ENCODE data around the gene ANO2. TPM values are rescaled to one million over a fixed set of nuclear protein-coding genes. Genes with fewer than 3 reads are reported as not detected.
"Not testable (repeated sequence)": the region's sequence is repeated elsewhere in the genome, so short reads cannot be mapped to it uniquely, and the experiment has no call there.

The ANO2 gene
- total RNA-seq, 1 experiment from 2014 or later: not detected

- in situ Hi-C loops (cut with HindIII; ENCODE audit: low sequenced_read_pairs): no loop called here
- DNase-seq (ENCODE audit: low spot score): no peak
Observed at GRCh38 chr12:5716201-5716600, 228.9 kb downstream of the ANO2 start.

- in situ Hi-C loops (cut with HindIII; ENCODE audit: low sequenced_read_pairs): no loop called here
- DNase-seq (ENCODE audit: low spot score): no peak
Observed at GRCh38 chr12:5715021-5715420, 230.0 kb downstream of the ANO2 start.

GRCh38 chr12:5713599-5714081, 231.4 kb downstream of the ANO2 start:
- DNase-seq (ENCODE audit: low spot score): no peak

GRCh38 chr12:5710260-5710878, 234.7 kb downstream of the ANO2 start:
- in situ Hi-C loops (cut with HindIII; ENCODE audit: low sequenced_read_pairs): no loop called here
- no peak for DNase-seq (ENCODE audit: low spot score)

More at GRCh38 chr12:5713599-5714081, 231.4 kb downstream of the ANO2 start:
- in situ Hi-C loops (cut with HindIII; ENCODE audit: low sequenced_read_pairs): no loop called here

GRCh38 chr12:5708371-5708770, 236.7 kb downstream of the ANO2 start:
- no peak for DNase-seq (ENCODE audit: low spot score)
- in situ Hi-C loops (cut with HindIII; ENCODE audit: low sequenced_read_pairs): no loop called here

GRCh38 chr12:5706247-5706646, 238.8 kb downstream of the ANO2 start:
- no peak for DNase-seq (ENCODE audit: low spot score)
- in situ Hi-C loops (cut with HindIII; ENCODE audit: low sequenced_read_pairs): no loop called here

GRCh38 chr12:5705791-5706190, 239.3 kb downstream of the ANO2 start:
- no peak for DNase-seq (ENCODE audit: low spot score)
- in situ Hi-C loops (cut with HindIII; ENCODE audit: low sequenced_read_pairs): no loop called here

- in situ Hi-C loops (cut with HindIII; ENCODE audit: low sequenced_read_pairs): no loop called here
- DNase-seq (ENCODE audit: low spot score): no peak
Observed at GRCh38 chr12:5694759-5695409, 250.2 kb downstream of the ANO2 start.

GRCh38 chr12:5692850-5693249, 252.2 kb downstream of the ANO2 start:
- in situ Hi-C loops (cut with HindIII; ENCODE audit: low sequenced_read_pairs): no loop called here
- no peak for DNase-seq (ENCODE audit: low spot score)

- in situ Hi-C loops (cut with HindIII; ENCODE audit: low sequenced_read_pairs): no loop called here
- DNase-seq (ENCODE audit: low spot score): no peak
Observed at GRCh38 chr12:5691943-5692342, 253.1 kb downstream of the ANO2 start.

GRCh38 chr12:5690240-5690639, 254.8 kb downstream of the ANO2 start:
- in situ Hi-C loops (cut with HindIII; ENCODE audit: low sequenced_read_pairs): no loop called here
- no peak for DNase-seq (ENCODE audit: low spot score)

- in situ Hi-C loops (cut with HindIII; ENCODE audit: low sequenced_read_pairs): no loop called here
- no peak for DNase-seq (ENCODE audit: low spot score)
Observed at GRCh38 chr12:5689773-5690172, 255.3 kb downstream of the ANO2 start.

- in situ Hi-C loops (cut with HindIII; ENCODE audit: low sequenced_read_pairs): no loop called here
- no peak for DNase-seq (ENCODE audit: low spot score)
Observed at GRCh38 chr12:5688226-5688625, 256.8 kb downstream of the ANO2 start.

- in situ Hi-C loops (cut with HindIII; ENCODE audit: low sequenced_read_pairs): no loop called here
- no peak for DNase-seq (ENCODE audit: low spot score)
Observed at GRCh38 chr12:5685935-5686334, 259.1 kb downstream of the ANO2 start.

GRCh38 chr12:5684989-5685388, 260.1 kb downstream of the ANO2 start:
- in situ Hi-C loops (cut with HindIII; ENCODE audit: low sequenced_read_pairs): no loop called here
- no peak for DNase-seq (ENCODE audit: low spot score)

GRCh38 chr12:5682581-5682980, 262.5 kb downstream of the ANO2 start:
- no peak for DNase-seq (ENCODE audit: low spot score)
- in situ Hi-C loops (cut with HindIII; ENCODE audit: low sequenced_read_pairs): no loop called here

- in situ Hi-C loops (cut with HindIII; ENCODE audit: low sequenced_read_pairs): no loop called here
- no peak for DNase-seq (ENCODE audit: low spot score)
Observed at GRCh38 chr12:5678176-5678575, 266.9 kb downstream of the ANO2 start.

GRCh38 chr12:5669624-5670023, 275.4 kb downstream of the ANO2 start:
- DNase-seq (ENCODE audit: low spot score): not testable (repeated sequence)

GRCh38 chr12:5665615-5666014, 279.4 kb downstream of the ANO2 start:
- in situ Hi-C loops (cut with HindIII; ENCODE audit: low sequenced_read_pairs): no loop called here
- no peak for DNase-seq (ENCODE audit: low spot score)

More at GRCh38 chr12:5669624-5670023, 275.4 kb downstream of the ANO2 start:
- in situ Hi-C loops (cut with HindIII; ENCODE audit: low sequenced_read_pairs): not testable (repeated sequence)

- in situ Hi-C loops (cut with HindIII; ENCODE audit: low sequenced_read_pairs): no loop called here
- no peak for DNase-seq (ENCODE audit: low spot score)
Observed at GRCh38 chr12:5661811-5662210, 283.2 kb downstream of the ANO2 start.

- in situ Hi-C loops (cut with HindIII; ENCODE audit: low sequenced_read_pairs): no loop called here
- no peak for DNase-seq (ENCODE audit: low spot score)
Observed at GRCh38 chr12:5660238-5660637, 284.8 kb downstream of the ANO2 start.

Measured in G401 (cell line).